GM23338 (cell line): ENCODE measurements around the gene CFAP90.

Source experiments
- CREB1 ChIP-seq: fragments of 250-450 bp; sonication (Bioruptor Pico); IDR thresholded peaks from 2 replicates; pipeline ENCODE4 v1.5.0; 2020; ENCODE audit warnings: low read depth, mild to moderate bottlenecking, moderate library complexity
- CTCF ChIP-seq, 2 experiments: fragments of 200-600 bp in 1 of 2; sonication (generic) in 1 of 2; conservative IDR thresholded peaks; 2 replicates each; pipeline versions ENCODE4 v1.5.1 to v1.6.1; 2016 to 2017; ENCODE audit warnings: antibody characterized with exemption in 2 of 2, low read depth in 2 of 2, mild to moderate bottlenecking in 2 of 2, moderate library complexity in 1 of 2
- EZH2 ChIP-seq: fragments of 200-600 bp; sonication (generic); IDR thresholded peaks from one replicate; pipeline ENCODE4 v1.8.0; 2017; ENCODE audit warnings: antibody characterized with exemption, mild to moderate bottlenecking, low read depth; ENCODE audit not compliant: unreplicated experiment
- EZH2phosphoT487 ChIP-seq: fragments of 200-600 bp; sonication (generic); IDR thresholded peaks from one replicate; pipeline ENCODE4 v1.8.1; 2018; ENCODE audit warnings: antibody characterized with exemption; ENCODE audit not compliant: unreplicated experiment
- JUNB ChIP-seq: IDR thresholded peaks from one replicate; pipeline ENCODE4 v1.6.1; 2016; ENCODE audit warnings: antibody characterized with exemption; ENCODE audit not compliant: unreplicated experiment
- POLR2AphosphoS5 ChIP-seq: IDR thresholded peaks from 2 replicates; pipeline ENCODE4 v1.6.1; 2016; ENCODE audit warnings: antibody characterized with exemption, low read depth
- REST ChIP-seq: IDR thresholded peaks from one replicate; pipeline ENCODE4 v1.6.1; 2018; ENCODE audit warnings: antibody characterized with exemption; ENCODE audit not compliant: unreplicated experiment
- STAT1 ChIP-seq: IDR thresholded peaks from one replicate; pipeline ENCODE4 v1.6.1; 2016; ENCODE audit warnings: antibody characterized with exemption; ENCODE audit not compliant: unreplicated experiment
- TF ChIP-seq, protein P1 (sequence below): IDR thresholded peaks from 2 replicates; pipeline ENCODE4 v1.6.1; 2016; ENCODE audit warnings: antibody characterized with exemption

DNA sequence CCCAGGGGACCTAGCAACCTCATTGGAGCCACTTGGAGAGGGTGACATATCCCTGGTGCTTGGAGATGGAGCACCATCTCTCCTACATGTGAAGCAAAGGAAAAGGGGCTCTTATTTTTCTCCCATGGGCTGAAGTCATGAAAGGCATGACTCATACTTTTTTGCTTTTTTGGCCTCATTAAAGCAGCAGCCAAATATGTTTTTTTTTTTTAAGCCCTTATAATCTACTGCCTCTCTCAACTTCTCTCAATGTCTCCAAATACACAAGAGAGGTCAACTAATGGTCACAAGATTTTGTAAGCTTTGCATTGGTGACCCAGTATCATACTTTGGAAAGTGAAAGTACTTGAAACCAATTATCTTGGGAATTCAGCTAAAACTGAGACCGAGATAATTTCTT, 1.6 kb upstream of the CFAP90 start:
- TF ChIP-seq CTCF (conservative IDR thresholded peaks at IDR 0.05; ENCODE audit: low read depth in 2 of 2) (no peak), POLR2AphosphoS5 (no peak), EZH2 (no peak), JUNB (no peak), REST (no peak), CREB1 (no peak), STAT1 (no peak), EZH2phosphoT487 (no peak)
- TF ChIP-seq, protein P1, sequence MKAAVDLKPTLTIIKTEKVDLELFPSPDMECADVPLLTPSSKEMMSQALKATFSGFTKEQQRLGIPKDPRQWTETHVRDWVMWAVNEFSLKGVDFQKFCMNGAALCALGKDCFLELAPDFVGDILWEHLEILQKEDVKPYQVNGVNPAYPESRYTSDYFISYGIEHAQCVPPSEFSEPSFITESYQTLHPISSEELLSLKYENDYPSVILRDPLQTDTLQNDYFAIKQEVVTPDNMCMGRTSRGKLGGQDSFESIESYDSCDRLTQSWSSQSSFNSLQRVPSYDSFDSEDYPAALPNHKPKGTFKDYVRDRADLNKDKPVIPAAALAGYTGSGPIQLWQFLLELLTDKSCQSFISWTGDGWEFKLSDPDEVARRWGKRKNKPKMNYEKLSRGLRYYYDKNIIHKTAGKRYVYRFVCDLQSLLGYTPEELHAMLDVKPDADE, result no peak
